Keratinocyte (primary cell): Measurements from ENCODE around the gene SLCO2B1. TPM values are rescaled to one million over a fixed set of nuclear protein-coding genes. Genes with fewer than 3 reads are reported as not detected.

ENCODE experiments used
- DNase-seq: peaks from one replicate; pipeline ENCODE4 v3.0.0-alpha.2; 2011; ENCODE audit warnings: low read depth, missing footprints, low spot score
- FAIRE-seq: peaks from 2 replicates; lab custom pipeline; 2011; peaks lifted over from hg19 to GRCh38; lab: Jason Lieb, UNC
- H2AFZ ChIP-seq: 2 replicates; pipeline ENCODE4 v1.6.0; 2012; ENCODE audit warnings: low read length, control low read depth, inconsistent platforms; ENCODE audit not compliant: control insufficient read depth
- H3K27ac ChIP-seq: 2 replicates; pipeline ENCODE4 v1.5.1; 2011; ENCODE audit warnings: low read length; ENCODE audit not compliant: control insufficient read depth, insufficient read depth
- H3K27me3 ChIP-seq: 3 replicates; pipeline ENCODE4 v1.6.0; 2011; ENCODE audit warnings: low read length; ENCODE audit not compliant: control insufficient read depth, insufficient read depth; ENCODE audit errors: extremely low read depth
- H3K36me3 ChIP-seq, 2 experiments: 2 replicates in 1 of 2; 3 replicates in 1 of 2; pipeline ENCODE4 v1.5.1; 2011; ENCODE audit warnings: low read length in 2 of 2, mild to moderate bottlenecking in 1 of 2; ENCODE audit not compliant: control insufficient read depth in 2 of 2, insufficient read depth in 2 of 2; ENCODE audit errors: extremely low read depth in 1 of 2
- H3K4me1 ChIP-seq: 3 replicates; pipeline ENCODE4 v1.5.1; 2011; ENCODE audit warnings: low read length; ENCODE audit not compliant: control insufficient read depth, insufficient read depth; ENCODE audit errors: extremely low read depth
- H3K4me2 ChIP-seq: 3 replicates; pipeline ENCODE4 v1.6.0; 2011; ENCODE audit warnings: low read depth, low read length; ENCODE audit not compliant: control insufficient read depth, insufficient read depth; ENCODE audit errors: extremely low read depth
- H3K4me3 ChIP-seq, 3 experiments: fragments of 200-600 bp in 1 of 3; sonication (generic) in 1 of 3; 2 replicates in 2 of 3; 3 replicates in 1 of 3; pipeline ENCODE4 v1.5.1; 2011 to 2016; ENCODE audit warnings: low read length in 3 of 3, mild to moderate bottlenecking in 3 of 3, control low read depth in 2 of 3, inconsistent platforms in 1 of 3, low read depth in 1 of 3, mixed read lengths in 1 of 3, mixed run types in 1 of 3, moderate library complexity in 1 of 3; ENCODE audit not compliant: control insufficient read depth in 2 of 3, insufficient read depth in 2 of 3; ENCODE audit errors: extremely low read depth in 1 of 3
- H3K79me2 ChIP-seq: 2 replicates; pipeline ENCODE4 v1.6.0; 2012; ENCODE audit warnings: low read length; ENCODE audit not compliant: control insufficient read depth, insufficient read depth
- H3K9ac ChIP-seq: 3 replicates; pipeline ENCODE4 v1.6.0; 2011; ENCODE audit warnings: low read length; ENCODE audit not compliant: control insufficient read depth, insufficient read depth; ENCODE audit errors: extremely low read depth
- H3K9me1 ChIP-seq: 3 replicates; pipeline ENCODE4 v1.6.0; 2011; ENCODE audit warnings: low read length; ENCODE audit not compliant: control insufficient read depth, insufficient read depth; ENCODE audit errors: extremely low read depth
- H3K9me3 ChIP-seq: 2 replicates; pipeline ENCODE4 v1.5.1; 2012; ENCODE audit warnings: low read depth, low read length; ENCODE audit not compliant: control insufficient read depth
- H4K20me1 ChIP-seq: 3 replicates; pipeline ENCODE4 v1.6.0; 2011; ENCODE audit warnings: low read length; ENCODE audit not compliant: control insufficient read depth, insufficient read depth; ENCODE audit errors: extremely low read depth
- EZH2 ChIP-seq: IDR thresholded peaks from one replicate; pipeline ENCODE4 v1.6.1; 2012; ENCODE audit warnings: inconsistent platforms, mild to moderate bottlenecking, low read length, moderate library complexity
- dilution Hi-C: fragments of 300-500 bp; cut with MboI; formaldehyde crosslinking; loops from one replicate; pipeline ENCODE4 v1.7.0; 2020; ENCODE audit warnings: low sequenced_read_pairs; ENCODE audit not compliant: extremely low pct_ligation_motif_present
- polyA plus RNA-seq, 5 experiments: library from polyadenylated mRNA; depleted of rRNA in 3 of 5; stranded (reverse) in 3 of 5; stranded (forward) in 1 of 5; unstranded in 1 of 5; fragments of >200 nt; gene quantifications; 1 replicate in 1 of 5; 2 replicates in 3 of 5; 3 replicates in 1 of 5; pipeline versions ENCODE4 v1.2.1 to v1.2.3, GENCODE V29; 2011 to 2012; ENCODE audit warnings: missing spikeins in 2 of 5, low read depth in 1 of 5, low replicate concordance in 1 of 5
- TF ChIP-seq, protein P1 (sequence below), 3 experiments: IDR thresholded peaks in 1 of 3; conservative IDR thresholded peaks in 1 of 3; optimal IDR thresholded peaks in 1 of 3; 2 replicates in 2 of 3; 3 replicates in 1 of 3; pipeline versions ENCODE3 to v1.5.1; 2011; ENCODE audit warnings: low read length in 3 of 3, mild to moderate bottlenecking in 3 of 3, moderate library complexity in 2 of 3, control low read depth in 1 of 3, inconsistent platforms in 1 of 3; ENCODE audit not compliant: insufficient read depth in 2 of 3; ENCODE audit errors: extremely low read depth in 1 of 3

SLCO2B1 gene
- polyA plus RNA-seq, 1 donor (not counting 4 experiments of a cell fraction or from before 2014, with no cell fraction given), result not detected

DNA sequence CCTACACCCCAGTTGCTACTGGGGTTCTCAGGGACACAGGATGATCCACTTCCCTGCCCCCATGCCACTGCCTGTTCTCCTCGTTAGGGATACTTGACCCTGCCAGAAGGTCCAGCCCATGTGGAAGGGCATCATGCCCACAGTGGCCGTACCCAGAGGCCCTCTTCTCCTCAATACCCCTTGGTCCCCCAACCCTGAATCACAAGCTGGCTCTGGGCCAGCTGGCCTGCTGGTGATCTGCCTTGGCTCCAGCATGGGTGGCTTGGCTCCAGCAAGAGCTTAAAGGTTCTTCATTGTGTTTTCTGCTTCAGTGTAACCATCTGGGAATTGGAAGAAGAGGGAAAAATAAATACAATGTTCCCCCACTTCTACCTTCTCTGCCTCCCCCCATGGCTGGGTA is 78.6 kb downstream of the SLCO2B1 start:
- peaks cover 8% of the 10 kb centered on the region for H4K20me1 ChIP-seq
- H2AFZ ChIP-seq, result no peak overlapping the region
- no peaks in the 10 kb centered on the region for H3K79me2 ChIP-seq
- H3K9me3 ChIP-seq, result no peaks in the 10 kb centered on the region
- DNase-seq, result no peak
- H3K36me3 ChIP-seq, result no peaks in the 10 kb centered on the region
- TF ChIP-seq EZH2, result no peak
- TF ChIP-seq, protein P1, sequence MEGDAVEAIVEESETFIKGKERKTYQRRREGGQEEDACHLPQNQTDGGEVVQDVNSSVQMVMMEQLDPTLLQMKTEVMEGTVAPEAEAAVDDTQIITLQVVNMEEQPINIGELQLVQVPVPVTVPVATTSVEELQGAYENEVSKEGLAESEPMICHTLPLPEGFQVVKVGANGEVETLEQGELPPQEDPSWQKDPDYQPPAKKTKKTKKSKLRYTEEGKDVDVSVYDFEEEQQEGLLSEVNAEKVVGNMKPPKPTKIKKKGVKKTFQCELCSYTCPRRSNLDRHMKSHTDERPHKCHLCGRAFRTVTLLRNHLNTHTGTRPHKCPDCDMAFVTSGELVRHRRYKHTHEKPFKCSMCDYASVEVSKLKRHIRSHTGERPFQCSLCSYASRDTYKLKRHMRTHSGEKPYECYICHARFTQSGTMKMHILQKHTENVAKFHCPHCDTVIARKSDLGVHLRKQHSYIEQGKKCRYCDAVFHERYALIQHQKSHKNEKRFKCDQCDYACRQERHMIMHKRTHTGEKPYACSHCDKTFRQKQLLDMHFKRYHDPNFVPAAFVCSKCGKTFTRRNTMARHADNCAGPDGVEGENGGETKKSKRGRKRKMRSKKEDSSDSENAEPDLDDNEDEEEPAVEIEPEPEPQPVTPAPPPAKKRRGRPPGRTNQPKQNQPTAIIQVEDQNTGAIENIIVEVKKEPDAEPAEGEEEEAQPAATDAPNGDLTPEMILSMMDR (optimal IDR thresholded peaks at IDR 0.05 in 1 of 3, IDR thresholded peaks at IDR 0.05 in 1 of 3, conservative IDR thresholded peaks at IDR 0.05 in 1 of 3; ENCODE audit: extremely low read depth in 1 of 3, insufficient read depth in 2 of 3, low read length in 3 of 3), result no peak
- H3K9ac ChIP-seq, result no peak overlapping the region
- H3K4me3 ChIP-seq, result no peak overlapping the region
- no peaks in the 10 kb centered on the region for H3K27me3 ChIP-seq
- no peak overlapping the region for H3K4me2 ChIP-seq
- FAIRE-seq, result no peak
- no peak overlapping the region for H3K27ac ChIP-seq
- dilution Hi-C loops, result no loop called here
- H3K4me1 ChIP-seq, result no peaks in the 10 kb centered on the region
- no peaks in the 10 kb centered on the region for H3K9me1 ChIP-seq

DNA sequence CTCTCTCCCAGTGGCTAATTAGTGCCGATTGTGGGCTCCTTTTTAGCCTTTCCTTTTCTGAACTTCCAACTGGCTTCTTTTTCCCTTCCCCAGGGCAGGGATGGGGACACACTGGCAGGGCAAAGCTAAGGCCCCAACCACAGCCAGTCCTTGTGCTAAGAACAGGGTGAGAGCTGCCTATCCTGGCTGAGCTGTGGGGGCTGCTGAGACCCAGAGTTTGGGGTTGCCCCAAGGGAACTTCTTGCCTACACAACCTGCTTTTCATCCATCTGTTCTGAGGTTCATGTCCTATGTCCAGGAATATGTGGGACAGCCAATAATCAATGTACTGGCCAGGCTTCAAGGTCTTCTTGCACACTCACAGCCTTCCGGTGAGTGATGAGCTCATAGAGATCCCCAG is 79.7 kb downstream of the SLCO2B1 start:
- Histone ChIP-seq H3K9me3 (no peaks in the 10 kb centered on the region), H3K4me3 (no peak overlapping the region), H3K4me1 (no peaks in the 10 kb centered on the region), H3K9ac (no peak overlapping the region), H3K4me2 (no peak overlapping the region), H3K79me2 (no peaks in the 10 kb centered on the region), H2AFZ (no peak overlapping the region), H3K27me3 (no peaks in the 10 kb centered on the region), H3K36me3 (no peaks in the 10 kb centered on the region), H3K27ac (no peak overlapping the region), H4K20me1 (peaks cover 8% of the 10 kb centered on the region), H3K9me1 (no peaks in the 10 kb centered on the region)
- FAIRE-seq, result no peak
- dilution Hi-C loops, result no loop called here
- DNase-seq, result no peak
- TF ChIP-seq, protein P1 (optimal IDR thresholded peaks at IDR 0.05 in 1 of 3, IDR thresholded peaks at IDR 0.05 in 1 of 3, conservative IDR thresholded peaks at IDR 0.05 in 1 of 3; ENCODE audit: extremely low read depth in 1 of 3, insufficient read depth in 2 of 3, low read length in 3 of 3), result no peak
- no peak for TF ChIP-seq EZH2
